ENCODE measurements around the gene TNC.
"Not testable (repeated sequence)": the region's sequence is repeated elsewhere in the genome, so short reads cannot be mapped to it uniquely, and the experiment has no call there.

TNC gene

DNA sequence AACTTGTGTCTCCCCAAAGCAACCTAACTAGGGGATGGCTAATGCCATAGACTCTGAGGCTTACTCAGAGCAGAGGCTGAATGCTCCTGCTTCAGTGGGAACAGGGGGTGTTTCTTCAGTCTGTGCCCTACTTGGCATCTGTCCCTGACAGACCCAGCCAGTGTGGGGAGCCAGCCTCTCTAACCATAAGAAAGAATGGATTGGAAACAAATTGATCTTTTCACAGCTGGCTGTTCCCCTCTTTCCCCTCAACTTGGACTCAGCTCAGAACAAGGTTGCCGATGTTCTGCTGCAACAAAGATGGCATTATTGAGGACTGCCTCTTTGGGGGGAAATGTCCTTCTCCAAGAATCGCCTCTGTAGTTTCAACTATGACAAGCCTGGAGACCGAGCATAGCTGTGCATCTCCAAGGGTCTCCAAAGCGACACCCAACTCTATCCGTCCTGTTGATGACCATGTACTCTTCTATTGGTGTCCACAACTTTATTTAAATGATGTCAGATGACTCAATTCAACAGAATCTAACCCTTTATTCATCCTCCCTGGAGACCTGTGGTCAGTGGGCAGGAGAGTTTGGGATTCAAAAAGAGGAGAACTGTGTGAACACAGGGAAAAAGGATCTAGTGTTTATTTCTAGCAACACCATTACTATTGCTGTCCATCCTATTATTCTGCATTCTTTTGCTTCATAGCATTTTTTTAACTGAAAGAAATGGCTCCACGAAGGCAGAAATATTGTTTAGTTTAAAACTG, 24.7 kb upstream of the TNC start:
- H3K9me3 Mint-ChIP-seq, result no peaks in the 10 kb centered on the region
- H3K27me3 Mint-ChIP-seq, result peaks cover 24% of the 10 kb centered on the region
- no peaks in the 10 kb centered on the region for H3K36me3 Mint-ChIP-seq (ENCODE audit: low read depth)
- no peak overlapping the region for H3K27ac Mint-ChIP-seq
- no peaks in the 10 kb centered on the region for H3K4me1 Mint-ChIP-seq (ENCODE audit: low read depth)
- H3K4me3 Mint-ChIP-seq, result no peak overlapping the region

DNA sequence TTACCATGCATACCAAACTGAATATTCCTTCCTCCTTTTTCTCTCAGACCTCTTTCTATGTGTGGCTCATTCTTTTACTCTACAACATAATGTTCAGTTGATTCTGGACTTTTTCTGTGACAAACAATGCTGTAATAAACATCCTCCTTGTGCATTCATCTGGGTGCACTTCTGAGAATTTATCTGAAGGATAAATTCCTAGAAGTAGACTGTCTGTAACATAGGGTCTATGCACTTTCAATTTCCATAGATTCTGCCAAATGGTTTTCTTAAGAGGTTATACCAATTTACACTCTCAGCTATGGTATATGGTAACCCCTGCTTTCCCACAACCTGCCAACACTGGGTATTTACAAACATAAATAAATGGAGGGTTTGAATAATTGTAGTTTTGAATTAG, 24.1 kb upstream of the TNC start:
- Mint-ChIP-seq H3K36me3 (ENCODE audit: low read depth) (no peaks in the 10 kb centered on the region), H3K27ac (no peak overlapping the region), H3K4me1 (ENCODE audit: low read depth) (no peaks in the 10 kb centered on the region), H3K4me3 (no peak overlapping the region), H3K27me3 (peaks cover 24% of the 10 kb centered on the region), H3K9me3 (no peaks in the 10 kb centered on the region)

DNA sequence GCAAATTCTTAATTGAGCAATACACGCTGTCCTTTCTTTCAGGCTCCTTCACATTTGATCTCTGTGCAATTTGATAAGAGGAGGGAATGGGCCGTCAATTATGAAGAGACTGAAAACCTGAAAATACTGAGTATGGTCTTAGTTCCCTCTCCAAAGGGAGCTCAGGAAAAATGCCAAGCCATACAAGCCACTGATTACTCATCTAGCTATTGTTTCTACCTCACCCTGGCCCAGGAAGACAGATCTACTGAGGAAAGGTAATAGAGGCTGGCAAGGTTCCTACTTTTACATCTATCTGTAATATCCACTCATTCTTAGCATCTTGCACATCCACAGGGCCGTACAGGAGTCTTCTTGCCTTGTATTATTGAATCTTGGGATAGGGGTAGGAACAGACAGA, 23.7 kb upstream of the TNC start:
- Mint-ChIP-seq H3K27ac (no peak overlapping the region), H3K27me3 (peaks cover 28% of the 10 kb centered on the region)

DNA sequence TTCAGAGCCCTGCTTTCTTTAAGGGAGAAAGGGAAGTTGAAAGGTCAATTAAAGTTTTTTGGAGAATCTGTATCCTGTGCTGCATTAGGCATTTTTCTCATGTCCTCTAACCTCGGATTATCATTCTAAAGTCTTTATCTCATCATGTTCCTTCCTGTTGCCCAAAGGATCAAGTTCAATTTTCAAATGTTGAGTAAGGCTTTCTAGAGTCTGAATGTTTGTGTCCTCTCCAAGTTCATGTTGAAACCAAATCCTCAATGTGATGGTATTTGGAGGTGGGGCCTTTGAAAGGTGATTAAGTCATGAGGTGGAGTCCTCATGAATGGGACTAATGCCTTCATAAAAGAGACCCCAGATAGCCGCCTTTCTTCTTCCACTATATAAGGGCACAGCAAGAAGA, 20.2 kb upstream of the TNC start:
- Mint-ChIP-seq H3K27ac (no peak overlapping the region), H3K4me1 (ENCODE audit: low read depth) (no peaks in the 10 kb centered on the region), H3K9me3 (no peaks in the 10 kb centered on the region), H3K36me3 (ENCODE audit: low read depth) (no peaks in the 10 kb centered on the region), H3K27me3 (peaks cover 32% of the 10 kb centered on the region), H3K4me3 (no peak overlapping the region)

More for the DNA sequence above, 23.7 kb upstream of the TNC start:
- H3K36me3 Mint-ChIP-seq (ENCODE audit: low read depth), result no peaks in the 10 kb centered on the region
- no peaks in the 10 kb centered on the region for H3K9me3 Mint-ChIP-seq
- H3K4me3 Mint-ChIP-seq, result no peak overlapping the region
- H3K4me1 Mint-ChIP-seq (ENCODE audit: low read depth), result no peaks in the 10 kb centered on the region

DNA sequence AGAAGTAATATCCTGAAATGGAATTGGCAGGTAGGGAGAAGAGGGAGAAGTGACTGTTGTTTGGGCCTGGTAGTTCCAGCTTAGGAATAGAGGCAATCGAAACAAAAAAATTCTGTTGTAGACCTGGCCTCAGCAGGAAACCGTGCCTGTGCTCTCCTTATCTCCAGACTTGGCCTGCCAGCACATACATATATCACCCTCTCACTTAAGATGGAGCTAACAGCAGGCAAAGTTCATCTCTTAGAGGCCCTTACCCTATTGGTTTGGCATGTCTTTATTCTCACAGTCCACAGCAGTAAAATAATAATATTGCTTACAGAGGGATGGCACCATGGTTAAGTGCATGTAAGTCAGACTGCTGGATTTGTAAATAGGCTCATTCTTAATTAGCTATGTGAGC, 19.6 kb upstream of the TNC start:
- H3K4me1 Mint-ChIP-seq (ENCODE audit: low read depth), result no peaks in the 10 kb centered on the region
- H3K9me3 Mint-ChIP-seq, result no peaks in the 10 kb centered on the region
- no peaks in the 10 kb centered on the region for H3K36me3 Mint-ChIP-seq (ENCODE audit: low read depth)
- H3K4me3 Mint-ChIP-seq, result no peak overlapping the region
- no peak overlapping the region for H3K27ac Mint-ChIP-seq
- peaks cover 27% of the 10 kb centered on the region for H3K27me3 Mint-ChIP-seq

DNA sequence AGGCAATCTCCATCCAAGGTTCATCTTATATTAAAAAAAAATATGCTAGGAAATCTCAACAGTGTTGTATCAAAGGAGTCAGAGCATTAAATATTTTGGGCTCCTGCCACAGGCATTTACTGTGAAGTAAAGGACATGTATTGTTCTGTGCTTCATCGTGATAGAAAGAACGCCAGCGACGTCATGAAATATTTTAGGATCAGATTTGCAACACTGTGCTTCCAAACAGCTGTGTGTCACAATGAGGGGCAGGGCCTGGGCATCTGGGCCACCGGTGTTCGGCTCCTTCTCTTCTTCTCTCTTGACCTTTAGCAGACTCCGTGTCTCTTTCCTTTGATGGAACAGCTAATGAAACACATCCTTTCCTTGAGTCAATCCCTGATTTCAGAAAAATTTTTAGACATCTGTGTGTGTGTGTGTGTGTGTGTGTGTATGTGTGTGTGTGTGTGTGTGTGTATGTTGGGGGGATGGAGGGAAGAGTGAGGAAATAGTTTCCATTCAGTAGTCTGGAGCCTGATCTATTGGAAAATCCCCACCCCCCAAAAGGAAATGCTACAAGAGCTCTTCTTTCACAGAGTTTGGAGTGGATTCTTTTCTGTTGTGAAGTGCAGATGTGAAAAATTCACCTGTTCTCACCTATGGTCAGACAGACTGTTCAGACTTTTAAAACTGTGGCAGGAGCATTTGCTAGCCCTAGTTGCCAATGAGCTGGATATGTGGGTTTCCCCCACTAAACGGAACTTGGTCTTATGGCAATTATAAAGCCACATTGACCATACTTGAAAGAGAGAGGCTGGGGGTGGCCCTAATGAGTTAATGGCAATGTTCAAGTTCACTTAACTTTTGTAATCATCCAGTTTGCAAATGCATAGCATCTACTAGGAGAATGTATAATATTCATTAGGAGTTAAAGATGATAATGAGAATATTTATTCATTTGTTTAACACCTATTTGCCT, 18.1 kb upstream of the TNC start:
- Mint-ChIP-seq H3K9me3 (no peaks in the 10 kb centered on the region), H3K4me1 (ENCODE audit: low read depth) (no peaks in the 10 kb centered on the region), H3K27ac (no peak overlapping the region), H3K27me3 (peaks cover 21% of the 10 kb centered on the region), H3K36me3 (ENCODE audit: low read depth) (no peaks in the 10 kb centered on the region), H3K4me3 (no peak overlapping the region)

- no peaks in the 10 kb centered on the region for H3K36me3 Mint-ChIP-seq (ENCODE audit: low read depth)
- no peak overlapping the region for H3K27ac Mint-ChIP-seq
- H3K27me3 Mint-ChIP-seq, result peaks cover 18% of the 10 kb centered on the region
- H3K4me1 Mint-ChIP-seq (ENCODE audit: low read depth), result no peaks in the 10 kb centered on the region
- no peak overlapping the region for H3K4me3 Mint-ChIP-seq
- no peaks in the 10 kb centered on the region for H3K9me3 Mint-ChIP-seq
Observed at GRCh38 chr9:115134941-115135340, 17.0 kb upstream of the TNC start.

DNA sequence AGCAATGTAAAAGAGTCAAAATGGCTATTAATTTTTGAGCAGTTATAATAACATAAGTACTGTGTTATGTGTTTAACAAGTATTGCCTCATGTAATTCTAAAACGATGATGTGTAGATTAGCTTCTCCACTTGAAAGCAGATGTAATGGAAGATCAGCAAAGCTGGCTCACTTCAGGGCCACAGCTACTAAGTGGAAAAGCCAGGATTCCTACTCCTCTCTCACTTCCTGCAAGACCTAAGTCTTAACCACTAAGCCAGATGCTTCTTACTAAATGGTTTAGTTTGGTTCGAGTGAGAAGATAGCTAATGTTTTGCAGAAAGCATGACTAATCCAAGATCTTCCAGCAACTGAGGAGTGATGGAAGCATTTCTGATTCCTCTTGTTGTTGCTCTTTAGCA, 15.7 kb upstream of the TNC start:
- Mint-ChIP-seq H3K4me1 (ENCODE audit: low read depth) (no peaks in the 10 kb centered on the region), H3K27ac (no peak overlapping the region), H3K27me3 (peaks cover 23% of the 10 kb centered on the region), H3K9me3 (no peaks in the 10 kb centered on the region), H3K36me3 (ENCODE audit: low read depth) (no peaks in the 10 kb centered on the region), H3K4me3 (no peak overlapping the region)

GRCh38 chr9:115132648-115133047, 14.7 kb upstream of the TNC start:
- Mint-ChIP-seq H3K9me3 (no peaks in the 10 kb centered on the region), H3K36me3 (ENCODE audit: low read depth) (no peaks in the 10 kb centered on the region), H3K4me1 (ENCODE audit: low read depth) (no peaks in the 10 kb centered on the region), H3K27ac (no peak overlapping the region), H3K4me3 (no peak overlapping the region), H3K27me3 (peaks cover 23% of the 10 kb centered on the region)

GRCh38 chr9:115130176-115130575, 12.2 kb upstream of the TNC start:
- Mint-ChIP-seq H3K4me1 (ENCODE audit: low read depth) (no peaks in the 10 kb centered on the region), H3K4me3 (no peak overlapping the region), H3K9me3 (peaks cover 5% of the 10 kb centered on the region), H3K36me3 (ENCODE audit: low read depth) (peaks cover 5% of the 10 kb centered on the region), H3K27ac (no peak overlapping the region), H3K27me3 (peaks cover 23% of the 10 kb centered on the region)

DNA sequence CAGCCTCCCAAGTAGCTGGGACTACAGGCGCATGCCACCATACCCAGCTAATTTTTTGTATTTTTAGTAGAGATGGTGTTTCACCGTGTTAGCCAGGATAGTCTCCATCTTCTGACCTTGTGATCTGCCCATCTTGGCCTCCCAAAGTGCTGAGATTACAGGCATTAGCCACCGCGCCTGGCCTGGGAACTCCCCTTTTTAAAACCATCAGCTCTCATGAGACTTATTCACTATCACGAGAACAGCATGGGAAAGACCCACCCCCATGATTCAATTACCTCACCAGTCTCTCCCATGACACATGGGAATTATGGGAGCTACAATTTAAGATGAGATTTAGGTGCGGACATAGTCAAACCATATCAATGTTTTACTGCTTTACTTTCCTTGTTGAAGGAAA, 10.8 kb upstream of the TNC start:
- peaks cover 22% of the 10 kb centered on the region for H3K27me3 Mint-ChIP-seq
- H3K27ac Mint-ChIP-seq; H3K36me3 Mint-ChIP-seq (ENCODE audit: low read depth); H3K4me3 Mint-ChIP-seq; H3K9me3 Mint-ChIP-seq; H3K4me1 Mint-ChIP-seq (ENCODE audit: low read depth): not testable (repeated sequence)

DNA sequence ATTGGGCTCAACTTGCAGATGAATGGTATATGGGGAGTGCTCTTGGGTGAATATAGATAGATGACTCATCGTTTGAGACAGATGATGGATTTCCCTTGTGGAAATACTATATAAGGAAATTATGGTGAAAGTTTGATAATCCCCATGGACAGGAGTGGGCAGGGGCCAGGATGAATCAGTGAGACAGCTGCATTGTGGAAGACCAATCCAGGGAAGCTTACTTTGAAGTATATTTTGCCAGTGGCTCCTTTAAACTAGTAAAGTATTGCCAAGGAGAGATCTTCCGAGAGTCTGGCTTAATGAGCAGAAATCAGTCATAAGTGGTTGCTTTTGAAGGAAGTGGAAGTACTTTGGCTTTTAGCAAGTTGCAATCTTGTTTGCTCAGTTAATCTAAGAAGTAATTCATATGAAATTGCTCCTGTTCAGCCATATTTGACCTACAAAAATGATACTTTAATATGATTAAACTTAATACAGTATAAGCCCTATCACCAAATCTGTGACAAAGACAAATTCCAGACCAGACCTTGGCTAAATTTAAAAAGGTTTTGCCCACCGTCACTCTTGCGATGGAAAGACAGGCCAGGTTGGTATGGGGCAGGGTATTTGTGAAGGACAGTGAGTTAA, 9.3 kb upstream of the TNC start:
- H3K4me3 Mint-ChIP-seq, result no peak overlapping the region
- peaks cover 7% of the 10 kb centered on the region for H3K9me3 Mint-ChIP-seq
- no peaks in the 10 kb centered on the region for H3K4me1 Mint-ChIP-seq (ENCODE audit: low read depth)
- peaks cover 31% of the 10 kb centered on the region for H3K27me3 Mint-ChIP-seq
- H3K27ac Mint-ChIP-seq, result no peak overlapping the region
- H3K36me3 Mint-ChIP-seq (ENCODE audit: low read depth), result peaks cover 6% of the 10 kb centered on the region

- H3K27me3 Mint-ChIP-seq, result peaks cover 38% of the 10 kb centered on the region
- H3K36me3 Mint-ChIP-seq (ENCODE audit: low read depth), result peaks cover 6% of the 10 kb centered on the region
- no peak overlapping the region for H3K4me3 Mint-ChIP-seq
- H3K9me3 Mint-ChIP-seq, result peaks cover 7% of the 10 kb centered on the region
- H3K4me1 Mint-ChIP-seq (ENCODE audit: low read depth), result no peaks in the 10 kb centered on the region
- H3K27ac Mint-ChIP-seq, result no peak overlapping the region
Observed at GRCh38 chr9:115126404-115126803, 8.4 kb upstream of the TNC start.

- Mint-ChIP-seq H3K4me1 (ENCODE audit: low read depth) (no peaks in the 10 kb centered on the region), H3K4me3 (no peak overlapping the region), H3K9me3 (peaks cover 7% of the 10 kb centered on the region), H3K36me3 (ENCODE audit: low read depth) (peaks cover 6% of the 10 kb centered on the region), H3K27ac (no peak overlapping the region), H3K27me3 (peaks cover 63% of the 10 kb centered on the region)
Observed at GRCh38 chr9:115122937-115123336, 5.0 kb upstream of the TNC start.

DNA sequence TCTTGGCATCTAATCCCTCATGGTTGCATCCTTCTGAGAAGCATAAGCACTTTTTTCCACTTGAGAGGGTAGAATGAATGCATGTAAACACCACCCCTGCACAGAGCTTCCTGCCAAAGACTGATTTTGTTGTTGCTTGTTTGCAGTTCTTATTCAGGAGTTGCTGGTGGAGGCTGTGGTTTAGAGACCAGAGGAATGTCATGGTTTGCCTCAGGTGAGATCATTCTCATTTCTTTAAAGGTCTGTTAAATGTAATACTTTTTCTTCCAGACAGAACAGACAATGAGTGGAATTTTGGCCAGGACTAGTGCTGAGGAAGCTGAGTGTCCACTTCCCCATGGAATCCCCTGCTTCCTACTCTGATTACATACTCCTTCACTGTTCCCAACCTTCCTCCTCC, 3.2 kb upstream of the TNC start:
- H3K9me3 Mint-ChIP-seq, result peaks cover 7% of the 10 kb centered on the region
- no peak overlapping the region for H3K4me3 Mint-ChIP-seq
- no peaks in the 10 kb centered on the region for H3K4me1 Mint-ChIP-seq (ENCODE audit: low read depth)
- peaks cover 76% of the 10 kb centered on the region for H3K27me3 Mint-ChIP-seq
- peaks cover 6% of the 10 kb centered on the region for H3K36me3 Mint-ChIP-seq (ENCODE audit: low read depth)
- H3K27ac Mint-ChIP-seq, result no peak overlapping the region
